GM21737 (cell line): ENCODE measurements around the gene NDUFA8.

Source experiments
- ATAC-seq: cut with Tn5 transposase; IDR thresholded peaks from one replicate; pipeline ENCODE4 v1.9.1; 2021; ENCODE audit warnings: mild to moderate bottlenecking, moderate library complexity; ENCODE audit not compliant: unreplicated experiment

The NDUFA8 gene

DNA sequence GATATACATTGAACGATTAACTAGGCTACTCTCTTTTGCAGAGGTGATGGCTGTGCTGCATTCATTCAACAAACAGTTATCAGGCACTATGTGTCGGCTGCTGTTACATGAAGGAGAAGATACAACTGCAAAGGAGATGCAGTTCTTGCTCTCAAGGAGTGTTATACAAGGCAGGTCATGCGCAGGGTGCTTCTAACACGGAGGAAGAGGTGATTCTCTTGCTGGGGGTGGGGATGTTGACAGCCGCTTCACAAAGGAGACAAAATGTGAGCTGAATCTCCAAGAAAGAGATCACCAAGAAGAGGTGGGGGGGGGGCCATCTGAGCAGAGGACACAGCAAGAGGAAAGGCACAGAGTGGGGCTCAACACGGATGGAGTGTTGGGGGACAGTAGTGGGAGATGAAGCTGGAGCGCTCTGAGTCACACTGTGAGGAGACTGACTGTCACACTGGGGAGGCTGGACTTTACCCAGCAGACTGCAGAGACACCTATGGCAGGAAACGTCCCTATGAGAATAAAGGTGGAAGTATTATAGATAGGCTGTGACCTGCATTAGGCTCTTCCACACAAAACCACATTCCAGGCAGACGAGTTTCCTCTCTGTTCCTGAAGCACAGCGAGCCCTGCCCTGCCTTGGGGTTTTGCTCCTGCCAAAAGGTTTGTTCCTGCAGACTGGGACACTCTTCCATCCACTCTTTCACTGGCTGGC lies 20.9 kb downstream of the NDUFA8 start:
- ATAC-seq: no peak

DNA sequence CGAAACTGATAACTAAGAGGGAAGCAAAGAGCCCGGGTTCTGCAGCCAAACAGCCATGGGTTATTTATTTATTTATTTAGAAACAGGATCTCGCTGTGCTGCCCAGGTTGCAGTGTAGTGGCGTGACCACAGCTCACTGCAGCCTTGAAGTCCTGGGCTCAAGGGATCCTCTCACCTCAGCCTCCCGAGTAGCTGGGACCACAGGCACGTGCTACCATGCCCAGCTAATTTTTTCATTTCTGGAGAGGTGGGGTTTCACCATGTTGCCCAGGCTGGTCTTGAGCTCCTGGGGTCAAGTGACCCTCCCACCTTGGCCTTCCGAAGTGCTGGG lies 24.1 kb downstream of the NDUFA8 start:
- no peak for ATAC-seq

DNA sequence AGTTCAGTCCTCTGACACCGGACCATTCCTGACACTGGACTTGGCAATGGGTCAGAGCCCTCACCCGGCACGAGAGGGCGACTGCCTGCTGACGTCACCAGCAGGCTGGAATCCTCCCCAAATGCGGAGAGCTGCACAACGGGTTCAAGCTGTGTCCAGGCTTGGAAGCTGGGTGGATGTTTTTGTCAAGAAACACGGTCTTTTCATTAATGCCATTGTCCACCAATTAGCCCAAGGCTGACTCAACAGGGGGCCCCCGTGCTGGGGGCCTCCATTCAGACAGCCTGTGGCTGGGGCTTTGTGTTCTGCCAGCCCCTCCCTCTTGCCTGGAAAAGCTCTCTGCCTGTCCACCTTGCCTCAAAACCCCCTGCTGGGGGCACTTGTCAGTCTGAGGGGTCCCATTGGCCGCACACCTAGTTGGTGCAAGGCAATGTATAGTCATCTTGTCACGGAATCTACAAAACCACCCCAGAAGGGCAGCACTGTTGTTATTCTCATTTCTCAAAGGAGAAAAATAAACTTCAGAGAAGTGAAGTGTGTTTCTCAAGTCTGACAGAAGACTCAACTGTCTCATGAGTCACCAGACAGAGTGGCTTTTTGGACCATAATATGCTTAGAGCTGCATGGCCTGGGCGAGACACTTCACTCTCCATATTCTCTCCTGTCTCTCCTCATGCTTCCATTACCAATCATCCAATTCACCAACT lies 24.6 kb downstream of the NDUFA8 start:
- no peak for ATAC-seq

DNA sequence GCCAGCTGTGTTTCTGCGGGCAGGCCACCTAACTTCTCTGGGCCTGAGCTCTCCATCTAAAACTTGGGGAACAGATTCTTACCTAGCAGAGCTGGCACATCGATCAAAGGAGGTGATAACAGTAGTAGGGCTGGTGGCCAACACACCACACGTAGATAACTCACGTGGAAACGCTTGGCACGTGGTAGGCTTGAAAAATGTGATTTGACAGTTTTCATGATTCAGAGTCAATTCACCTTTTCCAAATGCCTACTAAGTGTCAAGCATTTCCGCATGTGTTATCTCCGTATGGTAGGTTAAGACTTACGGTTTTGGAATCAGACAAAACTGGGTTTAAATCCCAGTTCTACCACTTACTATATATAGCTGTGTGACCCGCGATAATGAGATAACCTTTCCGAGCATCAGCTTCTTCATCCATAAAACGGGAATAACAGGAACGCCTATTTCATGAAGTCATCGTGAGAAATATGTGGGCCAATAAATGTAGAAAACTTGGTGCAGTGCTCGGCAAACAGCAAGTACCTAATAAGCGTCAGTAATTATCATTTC lies 25.5 kb downstream of the NDUFA8 start:
- no peak for ATAC-seq

DNA sequence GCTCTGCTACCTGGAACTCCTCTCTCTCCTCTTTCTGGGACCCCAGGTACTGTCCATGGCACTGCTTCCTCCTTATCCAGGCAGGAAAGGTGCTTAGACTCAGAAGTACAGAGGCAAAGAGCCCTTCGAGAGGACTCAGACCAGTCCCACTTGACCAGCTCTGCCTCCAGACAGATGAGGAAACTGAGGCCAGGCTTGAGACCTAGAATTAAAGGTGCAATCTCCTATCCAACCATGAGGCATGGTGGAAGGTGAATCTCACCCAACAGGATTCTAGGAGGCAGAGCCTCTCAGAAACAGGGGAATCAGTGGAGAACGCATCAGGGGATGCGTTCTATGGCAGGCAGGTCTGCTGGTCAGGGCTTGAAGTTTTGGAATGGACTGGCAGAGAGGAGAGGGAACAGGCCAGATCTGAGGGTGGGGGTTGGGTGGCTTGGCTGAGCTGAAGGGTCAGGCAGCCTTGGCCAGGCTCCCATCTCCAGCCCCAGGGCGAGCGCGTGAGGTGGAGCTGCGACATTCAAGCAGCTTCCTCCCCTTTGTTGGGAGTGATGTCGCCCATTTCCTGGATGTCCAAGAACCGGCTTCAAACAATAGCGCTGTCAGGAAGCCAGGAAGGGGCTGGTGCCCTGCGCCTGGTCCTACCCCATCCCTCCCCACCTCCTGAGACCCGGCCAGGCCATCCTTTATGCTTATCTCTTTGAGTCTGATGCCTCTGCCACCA lies 26.2 kb downstream of the NDUFA8 start:
- ATAC-seq: no peak

DNA sequence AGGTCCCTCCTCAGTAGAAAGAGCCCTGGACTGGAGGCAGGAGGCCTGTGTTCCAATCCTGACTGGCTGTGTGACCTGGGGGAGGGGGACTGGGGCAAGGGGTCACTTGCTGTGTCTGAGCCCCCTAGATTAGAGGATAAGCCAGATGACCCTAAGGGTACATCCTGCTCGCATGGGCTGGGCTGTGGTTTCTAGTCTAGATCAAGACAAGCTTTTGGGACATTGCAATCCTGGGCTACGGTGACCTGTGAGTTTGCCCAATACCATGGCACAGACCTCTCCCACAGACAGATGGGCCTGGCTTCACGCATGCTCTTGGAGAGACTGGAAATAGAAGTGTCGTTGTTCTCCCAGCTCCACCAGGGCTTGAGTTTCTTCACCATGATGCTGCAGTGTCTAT lies 27.0 kb downstream of the NDUFA8 start:
- no peak for ATAC-seq

DNA sequence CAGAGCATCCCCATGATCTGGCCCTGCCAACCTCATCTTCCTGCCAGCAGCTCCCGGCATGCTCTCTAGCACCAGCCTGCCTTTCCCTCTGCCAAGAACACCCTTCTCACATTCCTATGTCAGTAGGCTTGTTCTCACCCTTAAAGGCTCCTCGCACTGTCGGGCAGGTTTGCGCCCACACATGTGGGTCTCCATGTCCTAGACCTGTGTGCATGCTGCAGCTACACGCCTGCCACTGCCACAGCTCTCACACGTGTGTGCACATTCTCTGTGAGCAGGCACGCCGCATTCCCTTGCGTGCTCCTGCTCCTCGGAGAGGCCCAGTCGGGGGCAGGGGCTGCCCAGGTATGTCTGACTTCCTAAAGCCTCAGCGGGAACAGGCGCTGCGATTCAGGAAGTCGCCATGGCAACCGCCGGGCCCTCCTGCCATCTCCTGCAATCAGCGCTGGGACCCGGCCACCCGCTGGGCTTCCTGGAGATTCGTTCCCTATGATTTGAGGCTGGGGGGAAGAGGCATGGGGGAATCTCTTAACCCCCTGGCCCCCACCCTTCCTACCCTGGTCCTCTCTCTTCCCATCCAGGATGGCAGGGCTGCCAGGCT lies 28.1 kb downstream of the NDUFA8 start:
- no peak for ATAC-seq

DNA sequence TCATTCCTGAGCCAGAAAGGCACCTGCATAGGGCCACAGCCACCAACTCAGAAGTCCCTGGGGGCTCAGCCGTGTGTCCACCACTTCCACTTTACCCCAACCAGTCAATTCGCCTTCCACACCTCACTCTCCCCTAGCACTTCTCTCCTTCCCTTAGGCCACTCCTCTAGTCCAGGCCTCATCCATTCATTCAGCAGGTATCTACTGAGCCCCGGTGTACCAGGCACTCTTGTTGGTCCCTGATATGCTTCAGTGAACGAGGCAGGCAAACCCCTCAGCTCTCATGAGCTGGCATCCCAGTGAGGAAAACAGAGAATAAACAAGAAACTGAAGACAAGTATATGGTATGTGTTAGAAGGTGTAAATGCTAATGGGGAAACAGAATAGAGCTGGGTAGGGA lies 28.7 kb downstream of the NDUFA8 start:
- no peak for ATAC-seq

DNA sequence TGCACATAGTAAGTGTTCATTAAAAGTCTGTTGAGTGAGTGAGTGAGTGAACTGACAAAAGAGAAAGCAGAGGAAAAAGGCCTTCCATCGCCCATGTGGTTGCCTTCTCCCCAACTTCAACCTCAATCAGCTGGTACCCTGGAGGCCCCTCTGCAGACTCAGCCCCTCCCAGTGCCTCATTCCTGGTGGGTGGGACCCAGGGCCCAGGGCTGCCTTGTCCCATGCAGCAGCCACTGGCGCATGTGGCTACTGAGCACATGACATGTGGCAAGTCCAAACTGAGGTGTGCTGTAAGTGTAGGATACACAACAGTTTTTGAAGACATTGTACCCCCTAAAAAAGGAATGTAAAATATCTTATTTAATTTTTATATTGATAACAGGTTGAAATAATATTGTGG lies 29.6 kb downstream of the NDUFA8 start:
- ATAC-seq: no peak

DNA sequence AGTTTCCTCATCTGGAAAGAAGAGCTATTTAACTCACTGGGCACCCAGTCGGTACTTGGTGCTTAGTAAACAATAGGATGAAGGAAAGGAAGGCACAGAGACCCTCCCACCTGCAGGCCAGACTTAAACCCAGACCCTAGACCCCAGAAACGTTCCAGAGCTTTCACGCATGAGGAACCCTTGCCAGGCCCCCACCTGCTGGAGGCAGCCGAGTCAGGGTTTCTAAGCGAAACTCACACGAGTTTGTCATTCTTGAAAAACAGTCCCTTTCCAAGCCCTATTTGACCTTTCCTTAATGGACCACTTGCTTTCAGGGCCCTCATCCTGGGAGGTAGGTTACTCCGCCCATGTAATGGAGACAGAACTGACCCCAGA lies 30.6 kb downstream of the NDUFA8 start:
- ATAC-seq: no peak

DNA sequence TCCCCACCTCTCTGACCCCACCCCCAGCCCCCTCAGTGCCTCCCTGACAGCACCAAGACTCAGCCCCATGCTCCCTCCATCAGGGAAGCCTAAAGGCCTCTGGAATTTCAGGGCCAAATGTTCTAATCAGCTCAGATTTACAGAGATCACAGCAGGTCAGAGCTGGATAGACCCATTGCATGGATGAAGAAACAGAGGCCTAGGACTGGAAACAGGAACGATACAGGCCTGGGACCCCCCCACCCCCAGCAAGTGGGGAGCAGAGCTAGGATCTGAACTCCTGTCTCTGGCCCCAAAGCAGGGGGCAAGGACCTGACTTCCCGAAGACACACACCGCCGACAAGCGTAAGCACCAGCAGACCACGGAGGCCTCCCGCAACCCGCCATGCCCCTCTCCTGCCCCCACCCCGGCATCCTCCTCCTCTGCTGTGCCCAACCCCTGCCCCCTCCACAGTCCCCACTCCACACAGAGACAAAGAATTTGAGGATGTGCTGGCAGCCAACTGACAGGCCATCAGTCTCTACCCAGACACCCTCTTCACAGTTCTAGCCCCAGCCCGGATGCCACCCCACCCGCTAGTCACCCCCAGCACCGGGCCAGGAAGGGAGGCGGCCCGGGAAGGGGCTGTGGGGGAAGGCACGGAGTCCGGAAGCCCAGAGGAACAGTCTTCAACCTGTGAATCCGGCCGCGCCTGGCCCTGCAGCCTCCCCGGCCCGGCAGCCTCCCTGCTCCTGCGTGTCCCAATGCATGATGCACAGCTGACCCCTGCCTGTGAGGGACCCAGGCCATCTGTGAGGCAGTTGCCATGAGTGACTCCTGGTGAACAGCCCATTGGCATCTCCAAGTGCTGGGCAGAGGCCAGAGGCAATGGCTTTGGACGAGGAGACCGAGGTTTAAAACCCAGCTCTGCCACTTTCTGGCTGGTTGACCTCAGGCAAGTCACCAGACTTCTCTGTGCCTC lies 31.3 kb downstream of the NDUFA8 start:
- no peak for ATAC-seq

DNA sequence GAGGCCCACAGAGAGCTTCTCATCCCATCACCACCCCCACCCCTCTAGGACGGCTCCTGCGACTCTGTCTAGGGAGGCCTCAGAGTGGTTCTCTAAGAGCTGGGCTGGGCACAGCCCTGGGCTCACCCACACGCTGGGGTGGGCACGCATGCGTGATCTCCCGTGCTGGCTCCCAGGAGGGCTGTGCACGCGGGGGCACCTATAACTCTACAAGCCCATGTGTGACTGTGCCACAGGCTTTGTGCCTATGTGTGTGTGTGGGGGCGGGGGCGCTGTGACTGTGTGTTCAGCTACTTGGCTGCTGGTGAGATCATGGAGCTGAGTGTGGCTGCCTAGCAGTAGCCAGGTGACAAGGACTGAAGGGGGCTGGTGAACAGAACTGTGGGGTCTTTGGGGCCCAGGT lies 32.2 kb downstream of the NDUFA8 start:
- no peak for ATAC-seq

DNA sequence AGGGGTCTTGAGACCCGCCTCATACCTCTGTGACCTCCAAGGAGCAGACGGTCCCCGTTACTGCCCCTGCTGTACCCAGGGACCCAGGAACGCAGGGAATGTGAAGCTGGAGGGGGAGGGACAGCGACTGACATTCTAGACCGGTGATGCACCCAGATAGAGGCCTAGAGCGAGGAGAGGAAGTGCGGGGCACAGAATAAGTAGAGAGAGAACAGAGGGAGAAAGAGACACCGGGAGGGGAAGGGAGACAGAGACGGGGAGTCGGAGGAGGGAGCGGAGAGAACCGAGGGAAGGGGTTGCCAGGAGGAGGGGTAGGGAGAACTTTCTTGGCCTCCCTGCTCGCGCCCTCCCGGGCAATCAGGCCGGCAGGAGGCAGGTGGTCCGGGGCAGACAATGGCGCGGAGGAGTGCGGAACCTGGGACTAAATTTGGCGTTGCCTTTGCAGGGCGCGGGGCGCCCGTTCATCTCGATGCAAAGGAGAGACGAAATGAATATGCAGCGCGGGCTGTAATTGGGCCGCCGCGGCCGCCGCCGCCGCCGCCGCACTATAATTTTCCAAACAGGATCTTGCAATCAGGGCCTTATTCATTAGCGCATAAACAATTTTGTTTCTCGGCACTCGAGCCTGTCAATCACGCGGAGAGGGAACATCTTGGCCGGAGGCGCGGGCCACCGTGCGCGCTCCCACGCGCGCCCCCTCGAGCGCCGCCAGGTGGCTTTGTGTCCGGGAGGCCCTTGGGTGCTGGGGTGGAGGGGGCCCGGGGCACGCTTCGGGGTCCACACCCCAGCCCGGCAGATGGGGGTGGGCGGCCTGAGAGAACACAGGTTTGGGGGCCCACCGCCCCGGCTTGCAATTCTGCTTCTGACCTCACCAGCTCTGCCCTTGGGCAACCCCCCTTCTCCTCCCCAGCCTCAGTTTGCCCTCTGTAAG lies 33.0 kb downstream of the NDUFA8 start:
- ATAC-seq: no peak

DNA sequence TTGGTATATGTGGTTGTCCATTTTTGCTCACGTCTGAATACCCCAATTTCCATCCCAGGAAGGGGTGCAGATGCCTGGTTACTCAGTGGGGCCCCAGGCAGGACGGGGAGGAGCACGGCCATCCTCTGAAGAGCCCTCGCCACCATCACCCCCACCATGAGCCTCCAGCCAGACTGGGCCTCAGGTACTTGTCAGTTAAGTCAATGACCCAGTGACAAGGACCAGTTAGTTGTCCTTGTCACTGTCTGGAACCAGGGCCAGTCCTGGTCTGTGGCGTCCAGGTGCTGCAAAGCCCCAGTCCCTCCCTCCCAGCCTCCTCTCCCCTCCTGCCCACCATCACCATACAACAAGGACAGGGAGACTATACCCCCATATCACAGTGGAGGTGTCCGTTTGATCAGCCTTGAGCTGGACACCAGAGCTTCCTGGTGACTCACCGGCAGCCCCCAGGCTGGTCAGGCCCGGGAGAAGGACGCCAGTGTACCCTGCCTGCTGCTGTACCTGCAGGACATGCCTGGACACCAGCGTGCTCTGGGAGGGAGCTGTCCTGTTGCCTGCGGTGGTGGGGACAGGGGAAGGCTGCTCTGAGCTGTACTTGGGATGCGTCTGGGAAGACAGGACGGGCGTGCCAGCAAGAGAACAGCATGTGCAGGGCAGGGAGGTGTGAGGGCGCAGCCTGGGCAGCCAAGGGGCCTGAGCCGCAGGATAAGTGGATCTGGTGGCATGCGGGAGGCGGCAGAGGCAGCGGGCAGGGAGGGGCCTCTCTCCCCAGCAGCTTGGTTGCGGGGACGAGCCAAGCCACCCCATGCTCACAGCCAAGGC lies 33.9 kb downstream of the NDUFA8 start:
- ATAC-seq: no peak

DNA sequence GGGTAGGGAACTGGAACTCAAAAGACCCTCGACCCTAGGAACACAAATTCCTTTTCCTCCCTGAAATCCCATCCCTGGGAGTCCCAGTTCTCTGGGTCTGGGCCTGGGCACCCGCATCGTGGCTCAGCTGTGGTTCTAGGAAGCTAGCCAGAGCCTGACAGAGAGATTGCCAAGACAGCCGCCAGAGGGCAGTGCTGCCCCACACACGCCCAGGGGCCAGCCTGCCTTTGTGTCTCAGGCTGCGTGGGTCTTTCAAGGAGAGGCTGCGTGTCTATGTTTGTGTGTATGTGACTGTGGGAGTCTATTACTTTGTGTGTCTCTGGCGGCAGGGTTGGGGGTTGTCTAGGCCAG lies 34.4 kb downstream of the NDUFA8 start:
- ATAC-seq: no peak

DNA sequence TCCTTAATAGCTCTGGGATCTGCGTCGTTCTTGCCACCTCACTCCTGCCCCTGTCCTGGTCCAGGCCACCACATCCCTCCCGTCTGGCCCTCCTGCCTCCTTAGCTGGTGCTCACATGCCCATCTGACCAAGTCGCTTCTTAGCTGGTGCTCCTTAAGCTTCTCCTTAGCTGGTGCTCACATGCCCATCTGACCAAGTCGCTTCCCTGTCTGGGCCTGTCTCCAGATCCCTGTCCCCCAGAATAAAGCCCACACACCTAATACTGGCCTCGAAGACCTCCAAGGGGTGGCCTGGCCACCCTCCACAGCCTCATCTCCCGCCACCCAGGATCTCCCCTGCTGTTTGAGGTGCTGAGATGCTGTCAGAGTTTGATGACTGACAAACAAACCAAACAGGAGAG lies 35.1 kb downstream of the NDUFA8 start:
- ATAC-seq: no peak

DNA sequence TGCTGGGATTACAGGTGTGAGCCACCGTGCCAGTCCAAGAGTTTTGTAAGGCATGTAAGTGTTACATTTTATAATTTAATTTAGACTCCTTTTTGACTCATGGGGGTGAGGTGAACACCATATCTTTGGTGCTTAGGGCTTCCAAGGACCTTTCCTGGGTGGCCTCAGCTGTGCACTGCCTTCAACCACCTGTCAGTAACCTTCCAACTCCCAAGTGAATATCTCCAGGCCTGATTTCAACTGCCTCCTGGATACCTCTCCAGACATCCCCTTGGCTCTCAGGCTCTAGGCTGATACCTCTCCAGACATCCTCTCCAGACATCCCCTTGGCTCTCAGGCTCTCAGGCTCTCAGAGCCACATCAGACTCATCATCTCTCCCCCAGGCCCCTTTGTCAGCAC lies 35.5 kb downstream of the NDUFA8 start:
- ATAC-seq: no peak

DNA sequence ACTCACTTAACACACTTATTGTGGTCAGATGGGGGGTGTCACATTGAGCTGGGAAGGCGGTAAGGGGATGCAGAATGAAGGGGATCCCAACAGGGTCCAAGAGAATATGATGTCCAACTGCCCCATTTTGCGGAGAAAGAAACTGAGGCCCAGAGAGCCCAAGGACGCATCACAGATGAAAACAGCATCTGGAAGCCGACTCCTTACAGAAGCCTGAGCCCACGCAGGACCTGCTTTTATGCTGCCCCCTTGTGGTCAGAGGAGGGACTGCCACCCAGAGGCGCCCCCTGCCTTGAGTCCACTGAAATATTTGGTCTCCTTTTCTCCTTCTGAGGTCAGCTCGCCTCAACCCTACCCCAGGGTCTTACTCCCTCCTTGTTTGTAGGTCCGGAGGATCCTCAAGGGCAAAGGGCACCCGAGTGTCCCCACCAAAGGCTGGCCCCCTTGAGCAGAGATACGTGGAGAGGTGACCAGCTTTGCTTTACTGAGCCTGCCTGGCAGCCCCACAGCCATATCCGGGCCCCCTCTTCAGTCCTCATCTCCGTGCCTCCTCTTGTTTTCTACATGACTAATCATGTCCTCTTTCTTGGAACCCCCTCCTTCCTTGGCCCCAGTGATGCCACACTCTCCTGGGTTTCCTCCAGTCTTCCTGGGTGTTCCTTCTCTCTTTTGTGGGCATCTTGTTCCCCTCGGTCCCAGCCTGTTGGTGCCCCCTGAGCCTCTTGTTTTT lies 36.5 kb downstream of the NDUFA8 start:
- ATAC-seq: no peak
